ENCODE data around the gene LAYN. TPM values are rescaled to one million over a fixed set of nuclear protein-coding genes. Genes with fewer than 3 reads are reported as not detected.

The LAYN gene
- total RNA-seq, 1 donor from 2014 or later, result 15.0 TPM

DNA sequence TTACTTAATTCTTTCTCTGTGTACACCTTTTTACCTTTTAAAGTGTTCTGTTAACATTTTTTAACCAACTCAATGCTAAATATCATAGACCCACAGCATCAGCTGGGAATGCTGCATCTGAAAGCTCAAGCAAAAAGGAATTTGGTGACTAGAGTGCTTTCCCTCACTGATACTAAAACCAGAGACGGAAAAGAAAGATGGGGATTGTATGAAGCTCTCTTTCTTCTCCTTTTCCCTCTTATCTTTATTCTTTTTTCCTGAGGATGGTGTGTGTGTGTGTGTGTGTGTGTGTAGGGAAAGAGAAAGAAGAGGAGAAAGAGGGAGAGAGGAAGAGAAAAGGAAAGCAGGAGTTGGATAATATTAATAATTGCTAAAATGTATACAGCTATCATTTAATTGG is 57.6 kb downstream of the LAYN start:
- intact Hi-C loops (cut with DNase I), result no loop called here

DNA sequence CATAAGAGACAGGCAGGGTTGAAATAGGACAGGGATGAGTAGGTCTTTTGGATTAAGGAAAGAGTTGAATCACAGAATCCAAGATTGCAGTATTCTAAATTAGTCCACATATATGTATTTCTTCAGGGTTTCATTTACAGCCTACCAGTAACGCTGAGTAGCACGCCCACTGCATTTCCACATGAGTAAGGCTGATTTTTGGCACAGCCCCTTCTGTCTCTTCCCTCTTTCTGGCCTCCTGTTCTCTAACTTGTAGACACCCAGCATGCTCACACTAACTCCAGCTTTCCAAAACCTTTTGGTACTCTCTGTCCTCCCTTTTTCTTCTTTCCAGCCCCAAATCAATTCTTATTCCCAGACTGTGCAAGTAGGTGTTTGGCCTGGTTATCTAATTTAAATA is 58.0 kb downstream of the LAYN start:
- peaks cover 10% of the 10 kb centered on the region for H3K4me1 ChIP-seq
- H3K27ac ChIP-seq, result no peak overlapping the region

More for the DNA sequence above, 57.6 kb downstream of the LAYN start:
- no peak overlapping the region for H3K4me3 ChIP-seq
- H3K4me1 ChIP-seq, result peaks cover 6% of the 10 kb centered on the region
- ATAC-seq (no peak), DNase-seq (no peak)
- no peak for TF ChIP-seq CTCF (IDR thresholded peaks at IDR 0.05)
- H3K27me3 ChIP-seq (ENCODE audit: low read depth), result no peaks in the 10 kb centered on the region
- H3K27ac ChIP-seq, result no peak overlapping the region
- no peaks in the 10 kb centered on the region for H3K9me3 ChIP-seq
- no peaks in the 10 kb centered on the region for H3K36me3 ChIP-seq

DNA sequence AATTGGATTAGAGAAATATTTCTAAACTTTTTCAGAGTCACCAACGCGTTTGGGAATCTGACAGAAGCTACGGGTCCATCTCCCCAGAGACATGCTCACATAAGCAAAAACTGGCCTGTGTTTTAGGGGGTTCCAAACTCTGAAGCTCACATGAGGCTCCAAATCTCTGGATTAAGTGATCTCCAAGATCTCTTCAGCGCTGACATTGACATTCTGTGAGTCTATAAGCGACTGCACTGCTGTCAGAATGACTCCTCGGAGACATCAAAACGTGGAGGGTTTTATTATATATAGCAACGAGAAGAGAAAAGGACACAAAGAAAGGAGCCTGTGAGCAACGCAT is 61.1 kb downstream of the LAYN start:
- no peaks in the 10 kb centered on the region for H3K27me3 ChIP-seq (ENCODE audit: low read depth)
- intact Hi-C loops (cut with DNase I), result loop anchor here (5.0 to 10.0 kb wide), 2 partner anchors 176 to 243 kb away; no protein-coding TSS in a partner anchor
- no peaks in the 10 kb centered on the region for H3K9me3 ChIP-seq
- no peak for DNase-seq
- ATAC-seq, result no peak
- peak overlapping the region; percentile 87 for H3K4me3 ChIP-seq
- H3K27ac ChIP-seq, result peak overlapping the region; percentile 99
- peaks cover 36% of the 10 kb centered on the region for H3K4me1 ChIP-seq
- no peaks in the 10 kb centered on the region for H3K36me3 ChIP-seq
- TF ChIP-seq CTCF (IDR thresholded peaks at IDR 0.05), result no peak

More for the DNA sequence above, 58.0 kb downstream of the LAYN start:
- no peaks in the 10 kb centered on the region for H3K36me3 ChIP-seq
- TF ChIP-seq CTCF (IDR thresholded peaks at IDR 0.05), result no peak
- no peaks in the 10 kb centered on the region for H3K9me3 ChIP-seq
- intact Hi-C loops (cut with DNase I), result no loop called here
- DNase-seq (no peak), ATAC-seq (no peak)
- no peak overlapping the region for H3K4me3 ChIP-seq
- H3K27me3 ChIP-seq (ENCODE audit: low read depth), result no peaks in the 10 kb centered on the region

GRCh38 chr11:111601979-111602864 is 61.7 kb downstream of the LAYN start, which contains the start of gene SIK2:
Gene SIK2 (plus strand): TSS chr11:111602449. CDS start chr11:111602564, 115 bp downstream.
- Histone ChIP-seq H3K4me1 (peaks cover 42% of the 10 kb centered on the region), H3K27ac (peak within 1 kb of the TSS; percentile 99), H3K4me3 (peak within 1 kb of the TSS; percentile 87), H3K36me3 (no peaks in the 10 kb centered on the region), H3K9me3 (no peaks in the 10 kb centered on the region), H3K27me3 (ENCODE audit: low read depth) (no peaks in the 10 kb centered on the region)
- peak; percentile 86 for TF ChIP-seq CTCF (IDR thresholded peaks at IDR 0.05)
- DNase-seq (peak; percentile 95), ATAC-seq (peak; percentile 96 to 97)
- intact Hi-C loops (cut with DNase I), result loop anchor here (5.0 to 10.0 kb wide), 2 partner anchors 175 to 243 kb away; no protein-coding TSS in a partner anchor

DNA sequence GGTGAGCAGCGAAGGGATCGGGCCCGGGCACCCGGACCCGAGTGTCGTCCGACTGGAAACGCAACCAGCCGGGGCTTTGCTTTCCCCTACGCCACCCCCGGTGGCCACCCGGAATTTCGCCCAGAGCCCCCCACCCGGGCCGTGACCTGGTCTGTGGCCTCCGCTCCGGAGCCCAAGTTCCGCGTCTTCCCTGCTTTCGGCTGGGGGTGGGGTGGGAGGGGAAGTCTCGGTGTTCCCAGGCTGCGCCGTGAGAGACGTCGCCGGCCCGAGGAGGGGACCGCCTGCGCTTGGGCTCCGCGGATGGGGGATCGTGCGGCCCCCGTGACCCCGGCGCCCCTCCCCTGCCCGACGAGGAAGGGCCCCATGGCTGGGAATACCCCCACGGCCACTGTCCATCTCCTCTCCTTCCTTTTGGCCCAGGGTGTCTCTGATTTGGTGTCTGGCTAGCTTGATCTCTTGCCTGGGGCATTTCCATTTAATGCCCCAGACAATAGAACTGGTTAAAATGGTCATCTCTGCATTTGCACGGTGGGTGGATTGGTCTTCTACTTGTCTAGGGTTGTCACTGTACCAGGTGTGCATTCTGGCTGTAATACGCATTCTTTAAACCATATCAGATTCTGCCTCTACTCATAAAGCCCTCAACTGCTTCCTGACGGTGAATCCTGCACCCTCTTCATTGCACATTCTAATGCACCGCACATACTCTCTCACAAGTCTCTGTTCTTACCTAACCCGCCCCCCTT is 62.5 kb downstream of the LAYN start:
- H3K9me3 ChIP-seq, result no peaks in the 10 kb centered on the region
- peak; percentile 58 to 60 for ATAC-seq
- peak overlapping the region; percentile 99 for H3K27ac ChIP-seq
- peaks cover 44% of the 10 kb centered on the region for H3K4me1 ChIP-seq
- DNase-seq, result peak; percentile 68
- peak overlapping the region; percentile 87 for H3K4me3 ChIP-seq
- intact Hi-C loops (cut with DNase I), result loop anchor here (5.0 to 10.0 kb wide), 2 partner anchors 174 to 242 kb away; no protein-coding TSS in a partner anchor
- H3K27me3 ChIP-seq (ENCODE audit: low read depth), result no peaks in the 10 kb centered on the region
- no peak for TF ChIP-seq CTCF (IDR thresholded peaks at IDR 0.05)
- H3K36me3 ChIP-seq, result no peaks in the 10 kb centered on the region

Measured in lower lobe of right lung (tissue), 2 donors.